SU-DHL-6 (cell line): ENCODE measurements around the gene NXN.

ENCODE experiments used
- H2AFZ ChIP-seq: fragments of 200-600 bp; sonication (generic); 2 replicates; pipeline ENCODE4 v1.6.1; 2014; ENCODE audit warnings: low read depth, mild to moderate bottlenecking, moderate library complexity, mixed read lengths, antibody characterized with exemption, low read length; ENCODE audit not compliant: severe bottlenecking
- H3F3A ChIP-seq: fragments of 200-600 bp; shearing (Covaris generic); 2 replicates; pipeline ENCODE4 v1.6.0; 2016; ENCODE audit warnings: antibody characterized with exemption, mild to moderate bottlenecking; ENCODE audit not compliant: insufficient read depth
- H3K27ac ChIP-seq: fragments of 200-600 bp; sonication (generic); 2 replicates; pipeline ENCODE4 v1.5.1; 2016; ENCODE audit warnings: low read depth, mild to moderate bottlenecking, low read length, moderate library complexity, mixed read lengths
- H3K27me3 ChIP-seq: fragments of 200-600 bp; sonication (generic), shearing (Covaris generic); 2 replicates; pipeline ENCODE4 v1.6.0; 2014; ENCODE audit warnings: mild to moderate bottlenecking, low read length
- H3K36me3 ChIP-seq: fragments of 200-600 bp; sonication (generic); 2 replicates; pipeline ENCODE4 v1.6.1; 2014; ENCODE audit warnings: mild to moderate bottlenecking, low read length, mixed read lengths
- H3K4me2 ChIP-seq: fragments of 300-600, 200-600 bp; shearing (Covaris generic), sonication (generic); 2 replicates; pipeline ENCODE4 v1.6.0; 2014; ENCODE audit warnings: low read length, low read depth, mild to moderate bottlenecking; ENCODE audit not compliant: poor library complexity, severe bottlenecking
- H3K4me3 ChIP-seq: fragments of 200-600 bp; sonication (generic); 2 replicates; pipeline ENCODE4 v1.5.1; 2014; ENCODE audit warnings: antibody characterized with exemption, low read length, mild to moderate bottlenecking, mixed read lengths; ENCODE audit not compliant: insufficient read depth, poor library complexity, severe bottlenecking
- H3K79me2 ChIP-seq: fragments of 200-600 bp; sonication (generic); 2 replicates; pipeline ENCODE4 v1.6.1; 2014; ENCODE audit warnings: mild to moderate bottlenecking, low read length, moderate library complexity; ENCODE audit not compliant: insufficient read depth
- H3K9ac ChIP-seq: fragments of 200-600 bp; sonication (generic); 2 replicates; pipeline ENCODE4 v1.7.0; 2014; ENCODE audit warnings: mild to moderate bottlenecking, low read length
- H3K9me2 ChIP-seq: fragments of 200-600 bp; sonication (generic); replicated peaks from 2 replicates; pipeline ENCODE4 v1.6.1; 2014; ENCODE audit warnings: low read length; ENCODE audit not compliant: insufficient read depth
- H3K9me3 ChIP-seq: fragments of 200-600 bp; sonication (generic); 2 replicates; pipeline ENCODE4 v1.6.1; 2014; ENCODE audit warnings: low read length, mixed read lengths; ENCODE audit not compliant: insufficient read depth
- H4K20me1 ChIP-seq: fragments of 200-600 bp; sonication (generic); 2 replicates; pipeline ENCODE4 v1.6.1; 2014; ENCODE audit warnings: low read depth, mild to moderate bottlenecking, antibody characterized with exemption, low read length, moderate library complexity, mixed read lengths
- CTCF ChIP-seq: fragments of 200-600 bp; sonication (generic); IDR thresholded peaks from one replicate; pipeline ENCODE4 v1.5.1; 2017; ENCODE audit warnings: antibody characterized with exemption, mild to moderate bottlenecking, low read length, moderate library complexity; ENCODE audit not compliant: insufficient read depth, poor library complexity, severe bottlenecking
- EZH2phosphoT487 ChIP-seq: fragments of 200-600 bp; sonication (generic), shearing (Covaris generic); conservative IDR thresholded peaks from 2 replicates; pipeline ENCODE4 v1.6.1; 2018; ENCODE audit warnings: mild to moderate bottlenecking, antibody characterized with exemption, low read length, moderate library complexity, mixed read lengths

The NXN gene

GRCh38 chr17:914561-914960, 65.0 kb downstream of the NXN start:
- Histone ChIP-seq H4K20me1 (no peaks in the 10 kb centered on the region), H3F3A (no peaks in the 10 kb centered on the region), H3K9me2 (no peaks in the 10 kb centered on the region), H3K79me2 (no peaks in the 10 kb centered on the region), H3K9ac (no peak overlapping the region), H3K4me3 (no peak overlapping the region), H3K4me2 (no peak overlapping the region), H3K9me3 (no peaks in the 10 kb centered on the region), H3K36me3 (no peaks in the 10 kb centered on the region), H3K27ac (no peak overlapping the region), H3K27me3 (no peaks in the 10 kb centered on the region), H2AFZ (no peak overlapping the region)
- no peak for TF ChIP-seq EZH2phosphoT487
- no peak for TF ChIP-seq CTCF

GRCh38 chr17:913207-913606, 66.4 kb downstream of the NXN start:
- no peak overlapping the region for H3K4me3 ChIP-seq
- no peak overlapping the region for H3K4me2 ChIP-seq
- H3K27ac ChIP-seq, result no peak overlapping the region
- no peak overlapping the region for H3K9ac ChIP-seq
- H3K36me3 ChIP-seq, result no peaks in the 10 kb centered on the region
- no peaks in the 10 kb centered on the region for H4K20me1 ChIP-seq
- no peak for TF ChIP-seq EZH2phosphoT487
- TF ChIP-seq CTCF, result no peak
- H2AFZ ChIP-seq, result no peak overlapping the region
- no peaks in the 10 kb centered on the region for H3F3A ChIP-seq
- no peaks in the 10 kb centered on the region for H3K79me2 ChIP-seq
- H3K27me3 ChIP-seq, result no peaks in the 10 kb centered on the region
- H3K9me2 ChIP-seq, result no peaks in the 10 kb centered on the region
- no peaks in the 10 kb centered on the region for H3K9me3 ChIP-seq

- no peaks in the 10 kb centered on the region for H3F3A ChIP-seq
- no peak overlapping the region for H3K27ac ChIP-seq
- no peaks in the 10 kb centered on the region for H3K79me2 ChIP-seq
- H3K36me3 ChIP-seq, result no peaks in the 10 kb centered on the region
- no peak overlapping the region for H3K4me2 ChIP-seq
- H4K20me1 ChIP-seq, result no peaks in the 10 kb centered on the region
- TF ChIP-seq CTCF (no peak), EZH2phosphoT487 (no peak)
- H3K9me3 ChIP-seq, result no peaks in the 10 kb centered on the region
- H3K9me2 ChIP-seq, result no peaks in the 10 kb centered on the region
- H3K27me3 ChIP-seq, result no peaks in the 10 kb centered on the region
- no peak overlapping the region for H3K9ac ChIP-seq
- H3K4me3 ChIP-seq, result no peak overlapping the region
- H2AFZ ChIP-seq, result no peak overlapping the region
Measured at GRCh38 chr17:909642-910323, 69.8 kb downstream of the NXN start.
